ENCODE results near the gene TTLL10.
"Not testable (repeated sequence)": the region's sequence is repeated elsewhere in the genome, so short reads cannot be mapped to it uniquely, and the experiment has no call there.

Gene TTLL10

GRCh38 chr1:1189111-1189510, 15.4 kb downstream of the TTLL10 start:
- DNase-seq (ENCODE audit: insufficient read length, low spot score) (no peak), FAIRE-seq (no peak)
- TF ChIP-seq CTCF (IDR thresholded peaks at IDR 0.05; ENCODE audit: insufficient read depth, missing control alignments), result no peak

GRCh38 chr1:1191734-1192133, 18.1 kb downstream of the TTLL10 start:
- no peak for TF ChIP-seq CTCF (IDR thresholded peaks at IDR 0.05; ENCODE audit: insufficient read depth, missing control alignments)
- DNase-seq (ENCODE audit: insufficient read length, low spot score) (no peak), FAIRE-seq (no peak)

GRCh38 chr1:1194723-1195122, 21.0 kb downstream of the TTLL10 start:
- DNase-seq (ENCODE audit: insufficient read length, low spot score), result no peak
- no peak for FAIRE-seq
- no peak for TF ChIP-seq CTCF (IDR thresholded peaks at IDR 0.05; ENCODE audit: insufficient read depth, missing control alignments)

- not testable (repeated sequence) for FAIRE-seq; DNase-seq (ENCODE audit: insufficient read length, low spot score)
These were observed 22.0 kb downstream of the TTLL10 start for GRCh38 chr1:1195726-1196125.

GRCh38 chr1:1196431-1197187, 22.9 kb downstream of the TTLL10 start:
- no peak for FAIRE-seq
- no peak for TF ChIP-seq CTCF (IDR thresholded peaks at IDR 0.05; ENCODE audit: insufficient read depth, missing control alignments)
- DNase-seq (ENCODE audit: insufficient read length, low spot score), result peak; percentile 5

- FAIRE-seq (no peak), DNase-seq (ENCODE audit: insufficient read length, low spot score) (no peak)
- no peak for TF ChIP-seq CTCF (IDR thresholded peaks at IDR 0.05; ENCODE audit: insufficient read depth, missing control alignments)
These were observed 23.5 kb downstream of the TTLL10 start for GRCh38 chr1:1197188-1197500.

GRCh38 chr1:1197551-1198422, 24.1 kb downstream of the TTLL10 start:
- DNase-seq (ENCODE audit: insufficient read length, low spot score), result peak; percentile 3
- TF ChIP-seq CTCF (IDR thresholded peaks at IDR 0.05; ENCODE audit: insufficient read depth, missing control alignments), result no peak
- FAIRE-seq, result no peak

Measured in D721Med (cell line).